Activated CD4-positive, CD25-positive, alpha-beta regulatory T cell (primary cell): ENCODE measurements around the gene PODXL2.

ENCODE experiments used
- DNase-seq, 4 experiments: peaks; one replicate each; lab custom pipeline; 2025; lab: John Stamatoyannopoulos, UW

The PODXL2 gene

GRCh38 chr3:127710155-127710941 lies 81.4 kb downstream of the PODXL2 start:
- DNase-seq, result no peak

- no peak for DNase-seq
Observed at GRCh38 chr3:127711021-127711695, 82.2 kb downstream of the PODXL2 start.

DNA sequence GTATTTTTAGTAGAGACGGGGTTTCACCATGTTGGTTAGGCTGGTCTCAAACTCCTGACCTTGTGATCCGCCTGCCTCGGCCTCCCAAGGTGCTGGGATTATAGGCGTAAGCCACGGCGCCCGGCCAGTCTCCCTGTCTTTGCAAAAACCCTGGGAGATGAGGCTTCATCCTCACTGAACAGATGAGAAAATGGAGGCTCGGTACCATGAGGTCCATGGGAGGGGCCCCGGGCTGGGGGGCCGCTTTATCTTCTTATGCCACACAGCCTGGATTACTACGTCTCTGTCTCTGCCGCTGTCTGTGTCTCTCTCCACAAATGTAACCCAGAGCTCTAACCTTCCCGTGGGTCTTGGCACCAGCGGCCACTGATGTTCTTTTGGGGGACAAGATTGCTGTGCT lies 82.9 kb downstream of the PODXL2 start:
- DNase-seq, result no peak

DNA sequence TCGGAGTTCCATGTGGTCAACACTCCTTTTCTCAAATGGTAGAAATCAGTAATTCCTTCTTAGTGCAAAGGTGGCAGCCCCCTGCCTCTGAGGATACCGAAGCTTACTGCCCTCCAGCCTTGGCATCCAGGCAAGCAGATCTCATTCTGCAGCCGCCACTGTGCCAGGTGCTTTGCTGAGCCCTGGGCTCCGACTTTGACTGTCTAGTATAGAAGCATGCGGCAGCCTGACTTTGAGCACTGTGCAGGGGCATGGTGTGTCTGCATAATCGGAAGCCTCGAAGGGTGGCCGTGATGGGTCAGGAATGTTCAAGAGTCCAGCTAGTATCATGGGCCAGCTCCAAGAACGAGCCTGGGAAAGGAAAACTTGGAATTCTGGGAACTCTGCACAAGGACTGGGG lies 83.5 kb downstream of the PODXL2 start:
- DNase-seq, result no peak

GRCh38 chr3:127712881-127713771 lies 84.1 kb downstream of the PODXL2 start:
- DNase-seq, result no peak

- no peak for DNase-seq
Observed at GRCh38 chr3:127714125-127714571, 85.2 kb downstream of the PODXL2 start.

GRCh38 chr3:127714866-127715265 lies 85.9 kb downstream of the PODXL2 start:
- DNase-seq, result no peak

DNA sequence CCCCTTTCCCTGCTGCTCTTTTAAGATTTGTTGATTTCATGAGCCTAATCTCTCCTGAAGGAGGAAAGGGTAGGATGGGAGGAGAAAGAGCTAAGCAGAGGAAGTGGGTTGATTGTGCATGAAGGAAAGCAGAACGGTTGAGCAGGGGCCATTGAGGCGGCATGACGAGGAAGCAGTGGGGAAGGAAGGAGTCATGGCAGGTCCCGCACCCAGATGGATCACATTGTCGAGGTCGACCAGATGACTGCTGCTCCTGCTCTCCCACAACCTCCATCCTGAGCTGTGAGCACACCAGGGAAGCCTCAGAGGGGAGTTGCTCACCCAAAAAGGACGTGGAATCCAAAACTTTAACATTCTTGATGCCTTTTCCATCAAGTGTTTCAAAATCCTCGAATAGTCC lies 86.5 kb downstream of the PODXL2 start:
- no peak for DNase-seq

DNA sequence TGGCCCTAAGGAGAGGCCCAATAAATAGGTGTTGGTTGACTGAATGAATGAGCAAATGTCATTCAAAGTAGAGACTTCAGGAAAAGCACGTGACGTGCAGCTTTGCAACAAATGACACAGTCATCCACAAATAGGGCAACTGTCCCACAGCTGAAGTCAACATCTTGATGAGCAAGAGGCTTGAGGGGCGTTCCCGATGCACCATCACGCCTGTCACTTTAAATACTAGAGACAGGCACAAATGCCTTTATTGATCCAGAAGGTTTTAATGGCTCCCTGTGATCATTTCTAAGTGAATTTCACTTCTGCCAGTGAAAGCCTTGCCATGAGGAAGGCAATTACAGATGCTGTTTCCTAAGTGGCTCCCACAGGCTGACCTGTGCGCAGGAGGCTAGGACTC lies 87.4 kb downstream of the PODXL2 start:
- no peak for DNase-seq

DNA sequence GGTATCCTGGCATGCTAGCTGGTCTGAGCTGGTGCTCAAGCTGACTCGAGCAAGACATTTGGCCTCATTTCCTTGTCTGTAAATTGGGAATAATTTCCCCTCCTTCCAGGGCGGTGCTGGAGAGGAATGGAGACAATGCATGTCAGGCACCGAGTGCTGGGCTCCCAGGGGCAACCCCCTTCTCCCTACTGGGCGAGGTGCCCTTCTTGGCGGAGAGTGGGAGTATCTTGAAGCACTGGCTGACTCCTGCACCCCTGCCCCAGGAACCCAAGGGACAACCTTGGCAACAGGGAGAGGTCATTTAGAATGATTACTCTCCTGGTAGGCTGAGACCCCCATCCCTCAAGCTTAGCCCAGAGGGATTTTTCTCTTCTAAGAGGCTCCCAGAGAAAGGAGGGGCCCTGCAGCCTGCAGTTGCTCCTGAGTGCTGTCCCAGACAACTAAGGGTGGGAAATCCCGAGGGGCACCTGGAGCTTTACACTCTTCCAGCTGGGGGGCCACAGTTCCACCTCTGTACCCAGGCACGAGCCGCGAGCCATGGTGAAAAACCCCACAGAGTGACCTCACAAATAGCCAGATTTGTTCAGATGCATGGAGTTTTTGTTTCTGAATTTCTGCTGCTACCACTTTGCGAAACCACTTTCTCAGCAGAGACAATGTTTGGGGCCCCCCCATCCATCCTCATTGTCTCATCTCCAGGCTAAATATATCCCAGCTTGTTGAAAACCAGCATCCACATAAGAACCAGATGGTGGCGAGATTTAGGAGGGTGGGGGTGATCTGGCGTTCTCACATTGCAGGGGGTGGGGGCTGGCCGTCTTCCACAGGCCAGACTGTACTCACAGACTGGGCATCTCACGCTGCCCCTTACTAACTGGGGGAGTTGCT lies 88.6 kb downstream of the PODXL2 start:
- DNase-seq, result no peak

GRCh38 chr3:127718245-127718915 lies 89.4 kb downstream of the PODXL2 start:
- no peak for DNase-seq

DNA sequence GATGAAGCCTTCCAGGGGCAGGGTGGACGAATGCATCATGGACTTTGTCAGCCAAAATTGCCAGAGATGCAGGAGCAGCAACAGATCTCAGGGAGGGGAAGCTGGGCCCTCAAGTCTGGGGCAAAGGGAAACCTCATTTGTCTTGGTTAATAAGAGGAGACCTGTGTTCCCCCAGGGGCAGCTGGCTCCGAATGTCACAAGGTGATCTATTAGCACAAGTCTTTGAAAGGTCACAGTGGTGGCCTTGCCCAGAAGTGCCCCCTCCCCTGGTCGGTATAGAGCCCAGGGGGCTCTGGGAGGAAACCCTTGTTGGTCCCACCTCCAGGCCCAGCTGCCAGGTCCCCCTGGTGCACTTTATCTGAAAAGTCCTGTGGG lies 89.9 kb downstream of the PODXL2 start:
- DNase-seq, result no peak

- DNase-seq, result no peak
Observed at GRCh38 chr3:127719369-127719768, 90.4 kb downstream of the PODXL2 start.

DNA sequence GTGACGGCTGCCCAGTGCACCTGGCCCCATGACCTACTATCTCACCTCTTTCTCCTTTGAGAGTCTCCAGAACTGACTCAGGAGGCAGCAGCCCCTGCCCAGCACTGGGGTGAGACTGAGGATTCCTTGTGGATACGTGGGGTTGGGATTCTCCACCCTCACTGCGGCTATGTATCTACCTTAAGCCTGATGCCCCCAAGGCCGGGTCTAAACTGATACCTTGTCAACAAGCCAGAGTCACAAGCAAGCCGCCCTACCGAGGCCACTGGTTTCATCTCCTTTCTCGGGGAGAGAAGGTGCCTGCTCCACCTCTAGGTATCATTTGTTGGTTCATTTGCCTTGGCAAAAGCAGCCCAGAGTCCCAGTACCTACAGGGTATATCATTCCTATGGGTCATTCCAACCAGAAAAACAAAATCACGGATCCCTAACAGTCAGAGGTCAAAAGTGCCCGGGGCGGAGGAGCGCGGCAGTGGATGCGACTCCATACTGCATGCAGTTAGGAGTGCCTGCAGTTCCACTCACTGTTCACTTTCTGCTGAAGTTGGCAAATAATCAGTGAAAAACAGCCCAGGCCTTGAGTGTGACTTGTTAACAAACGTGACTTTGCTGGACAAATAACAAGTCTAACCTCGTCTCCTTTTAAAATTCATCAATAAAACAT lies 91.3 kb downstream of the PODXL2 start:
- DNase-seq, result no peak

GRCh38 chr3:127720985-127721935 lies 92.3 kb downstream of the PODXL2 start:
- DNase-seq, result no peak

- DNase-seq, result no peak
Observed at GRCh38 chr3:127722091-127722784, 93.3 kb downstream of the PODXL2 start.
